Osteoblast (primary cell): ENCODE data around the gene ATP1A3. TPM values are rescaled to one million over a fixed set of nuclear protein-coding genes. Genes with fewer than 3 reads are reported as not detected.
"Not testable (repeated sequence)": the region's sequence is repeated elsewhere in the genome, so short reads cannot be mapped to it uniquely, and the experiment has no call there.

Experiments
- DNase-seq: peaks from one replicate; pipeline ENCODE4 v3.0.0; 2011; ENCODE audit warnings: low spot score, mixed read lengths; ENCODE audit not compliant: insufficient read length; ENCODE audit errors: missing footprints
- H2AFZ ChIP-seq: 2 replicates; pipeline ENCODE4 v1.6.0; 2011; ENCODE audit warnings: mild to moderate bottlenecking, low read length
- H3K27ac ChIP-seq: 2 replicates; pipeline ENCODE4 v1.5.1; 2011; ENCODE audit warnings: mild to moderate bottlenecking, low read depth, low read length, moderate library complexity
- H3K27me3 ChIP-seq: 2 replicates; pipeline ENCODE4 v1.6.0; 2012; ENCODE audit warnings: mild to moderate bottlenecking, control low read depth, inconsistent platforms, low read length, moderate library complexity; ENCODE audit not compliant: insufficient read depth
- H3K36me3 ChIP-seq: 2 replicates; pipeline ENCODE4 v1.5.1; 2011; ENCODE audit warnings: mild to moderate bottlenecking, low read length, control low read depth, moderate library complexity; ENCODE audit not compliant: insufficient read depth
- H3K4me1 ChIP-seq: 2 replicates; pipeline ENCODE4 v1.5.1; 2011; ENCODE audit warnings: mild to moderate bottlenecking, low read length, control low read depth, moderate library complexity; ENCODE audit not compliant: insufficient read depth
- H3K4me2 ChIP-seq: 2 replicates; pipeline ENCODE4 v1.6.0; 2011; ENCODE audit warnings: mild to moderate bottlenecking, low read length; ENCODE audit not compliant: insufficient read depth
- H3K4me3 ChIP-seq: fragments of 200-600 bp; sonication (generic); 3 replicates; pipeline ENCODE4 v1.5.1; 2012; ENCODE audit warnings: mild to moderate bottlenecking, low read length, inconsistent platforms; ENCODE audit not compliant: insufficient read depth
- H3K79me2 ChIP-seq: 2 replicates; pipeline ENCODE4 v1.6.0; 2012; ENCODE audit warnings: mild to moderate bottlenecking, low read length, control low read depth, inconsistent platforms; ENCODE audit not compliant: insufficient read depth
- H3K9me3 ChIP-seq: 2 replicates; pipeline ENCODE4 v1.5.1; 2011; ENCODE audit warnings: low read depth, low read length, control low read depth
- H4K20me1 ChIP-seq: 2 replicates; pipeline ENCODE4 v1.6.0; 2012; ENCODE audit warnings: mild to moderate bottlenecking, low read length, control low read depth; ENCODE audit not compliant: insufficient read depth
- total RNA-seq: library from RNA; depleted of rRNA; stranded (reverse); fragments of >200 nt; gene quantifications from 2 replicates; pipeline ENCODE4 v1.2.3, GENCODE V29; 2012
- TF ChIP-seq, protein P1 (sequence below): IDR thresholded peaks from 2 replicates; pipeline ENCODE4 v1.5.1; 2011; ENCODE audit warnings: mild to moderate bottlenecking, low read depth, low read length, moderate library complexity; ENCODE audit errors: extremely low read depth

Gene ATP1A3
- total RNA-seq, 1 donor = under 0.01 TPM

DNA sequence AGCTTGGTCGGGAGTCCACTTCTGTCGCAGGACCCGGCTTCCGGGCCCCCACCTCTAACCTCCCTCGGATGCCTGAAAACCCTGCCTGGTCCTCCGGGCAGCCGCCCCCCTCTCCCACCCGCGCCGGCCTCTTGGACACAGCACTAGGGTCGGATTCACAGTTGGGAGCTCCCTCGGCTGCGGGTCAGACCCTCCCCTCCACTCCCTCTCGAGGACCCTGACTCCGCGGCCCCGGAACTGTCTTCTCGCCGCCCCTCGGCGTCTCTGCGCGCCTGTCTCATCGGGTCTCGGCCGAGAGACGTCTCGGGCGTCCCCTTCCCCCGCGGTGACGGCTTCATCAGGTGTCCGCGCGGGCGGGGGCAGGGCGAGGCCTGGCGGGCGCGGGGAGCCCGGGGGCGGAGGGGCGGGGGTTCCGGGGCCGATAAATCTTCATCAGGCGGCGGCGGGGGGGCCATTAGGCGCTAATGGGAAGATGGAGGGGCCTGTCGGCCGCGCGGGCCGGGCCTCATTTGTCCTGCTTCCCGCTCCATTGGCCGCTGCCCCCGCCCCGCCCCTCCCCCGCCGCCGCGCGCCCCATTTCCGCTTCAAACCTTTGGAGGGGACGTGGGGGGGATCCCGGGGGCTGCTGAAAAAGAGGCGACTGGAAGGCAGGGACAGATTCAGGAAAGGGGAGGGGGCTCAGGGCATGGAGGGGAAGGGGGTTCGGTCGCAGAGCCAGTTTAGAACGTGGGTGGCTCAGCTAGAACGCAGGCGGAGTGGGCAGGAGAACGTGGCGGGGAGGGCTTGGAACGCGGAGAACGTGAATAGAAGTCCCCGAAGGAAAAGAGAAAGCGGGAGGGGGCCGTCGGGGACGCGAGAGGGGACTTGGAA, 53.9 kb downstream of the ATP1A3 start:
- H3K4me3 ChIP-seq = peak overlapping the region; percentile 74
- H3K27me3 ChIP-seq = no peaks in the 10 kb centered on the region
- TF ChIP-seq, protein P1, sequence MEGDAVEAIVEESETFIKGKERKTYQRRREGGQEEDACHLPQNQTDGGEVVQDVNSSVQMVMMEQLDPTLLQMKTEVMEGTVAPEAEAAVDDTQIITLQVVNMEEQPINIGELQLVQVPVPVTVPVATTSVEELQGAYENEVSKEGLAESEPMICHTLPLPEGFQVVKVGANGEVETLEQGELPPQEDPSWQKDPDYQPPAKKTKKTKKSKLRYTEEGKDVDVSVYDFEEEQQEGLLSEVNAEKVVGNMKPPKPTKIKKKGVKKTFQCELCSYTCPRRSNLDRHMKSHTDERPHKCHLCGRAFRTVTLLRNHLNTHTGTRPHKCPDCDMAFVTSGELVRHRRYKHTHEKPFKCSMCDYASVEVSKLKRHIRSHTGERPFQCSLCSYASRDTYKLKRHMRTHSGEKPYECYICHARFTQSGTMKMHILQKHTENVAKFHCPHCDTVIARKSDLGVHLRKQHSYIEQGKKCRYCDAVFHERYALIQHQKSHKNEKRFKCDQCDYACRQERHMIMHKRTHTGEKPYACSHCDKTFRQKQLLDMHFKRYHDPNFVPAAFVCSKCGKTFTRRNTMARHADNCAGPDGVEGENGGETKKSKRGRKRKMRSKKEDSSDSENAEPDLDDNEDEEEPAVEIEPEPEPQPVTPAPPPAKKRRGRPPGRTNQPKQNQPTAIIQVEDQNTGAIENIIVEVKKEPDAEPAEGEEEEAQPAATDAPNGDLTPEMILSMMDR = no peak
- no peaks in the 10 kb centered on the region for H3K36me3 ChIP-seq
- peak; percentile 93 for DNase-seq
- H3K4me2 ChIP-seq = peak overlapping the region; percentile 81
- H4K20me1 ChIP-seq = peaks cover 3% of the 10 kb centered on the region
- H3K27ac ChIP-seq = no peak overlapping the region
- H3K9me3 ChIP-seq = no peaks in the 10 kb centered on the region
- peak overlapping the region; percentile 78 for H2AFZ ChIP-seq
- no peaks in the 10 kb centered on the region for H3K79me2 ChIP-seq
- peaks cover 14% of the 10 kb centered on the region for H3K4me1 ChIP-seq

DNA sequence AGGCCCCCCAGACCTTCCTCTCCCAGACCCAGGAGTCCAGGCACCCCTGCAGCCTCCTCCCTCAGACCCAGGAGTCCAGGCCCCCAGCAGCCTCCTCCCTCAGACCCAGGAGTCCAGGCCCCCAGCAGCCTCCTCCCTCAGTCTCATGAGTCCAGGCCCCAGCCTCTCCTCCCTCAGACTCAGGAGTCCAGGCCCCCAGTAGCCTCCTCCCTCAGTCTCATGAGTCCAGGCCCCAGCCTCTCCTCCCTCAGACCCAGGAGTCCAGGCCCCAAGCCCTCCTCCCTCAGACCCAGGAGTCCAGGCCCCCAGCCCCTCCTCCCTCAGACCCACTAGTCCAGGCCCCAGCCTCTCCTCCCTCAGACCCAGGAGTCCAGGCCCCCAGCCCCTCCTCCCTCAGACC, 54.8 kb downstream of the ATP1A3 start:
- H3K4me1 ChIP-seq = peaks cover 17% of the 10 kb centered on the region
- H3K9me3 ChIP-seq, H3K4me2 ChIP-seq, H3K27me3 ChIP-seq, DNase-seq, H2AFZ ChIP-seq, H4K20me1 ChIP-seq, H3K4me3 ChIP-seq, H3K79me2 ChIP-seq, H3K27ac ChIP-seq, H3K36me3 ChIP-seq: not testable (repeated sequence)

DNA sequence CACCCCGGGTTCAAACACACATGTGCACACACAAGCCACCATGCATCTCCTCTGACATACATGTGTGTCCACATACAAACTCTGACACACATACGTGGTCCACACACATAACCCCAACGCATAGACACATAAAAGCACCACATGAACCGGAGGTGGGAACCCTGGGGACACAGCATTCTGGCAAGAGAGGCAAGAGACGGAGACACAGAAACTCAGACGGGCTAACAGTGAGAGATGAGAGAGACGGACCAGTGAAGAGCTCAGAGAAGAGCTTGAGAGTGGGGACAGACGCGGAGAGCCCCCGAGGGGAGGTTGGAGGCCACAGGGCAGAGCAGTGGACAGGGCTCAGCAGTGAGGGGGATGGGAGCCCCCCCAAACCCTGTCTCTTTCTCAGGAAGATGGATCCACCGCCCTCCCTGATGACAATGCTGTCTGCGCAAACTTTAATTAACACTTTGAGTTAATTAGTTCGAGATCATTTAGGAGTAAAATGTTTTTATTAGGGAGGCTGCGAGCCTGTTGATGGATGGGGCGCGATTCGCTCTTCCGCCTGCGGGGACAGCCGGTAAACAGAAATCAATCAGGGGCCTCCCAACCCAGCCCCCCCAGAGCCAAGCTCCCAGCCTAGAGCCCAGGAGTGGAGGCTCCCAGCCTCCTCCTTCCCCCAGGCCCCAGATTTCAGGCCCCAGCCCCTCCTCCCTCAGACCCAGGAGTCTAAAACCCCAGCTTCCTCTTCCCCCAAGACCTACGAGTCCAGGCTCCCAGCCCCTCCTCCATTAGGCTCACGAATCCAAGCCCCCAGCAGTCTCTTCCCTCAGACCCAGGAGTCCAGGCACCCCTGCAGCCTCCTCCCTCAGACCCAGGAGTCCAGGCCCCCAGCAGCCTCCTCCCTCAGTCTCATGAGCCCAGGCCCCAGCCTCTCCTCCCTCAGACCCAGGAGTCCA, 56.2 kb downstream of the ATP1A3 start:
- Histone ChIP-seq H2AFZ (no peak overlapping the region), H3K4me3 (no peak overlapping the region), H3K27me3 (peaks cover 14% of the 10 kb centered on the region), H3K4me2 (no peak overlapping the region), H3K9me3 (no peaks in the 10 kb centered on the region), H3K27ac (no peak overlapping the region), H3K4me1 (peaks cover 17% of the 10 kb centered on the region), H3K36me3 (no peaks in the 10 kb centered on the region), H4K20me1 (peaks cover 4% of the 10 kb centered on the region), H3K79me2 (no peaks in the 10 kb centered on the region)
- TF ChIP-seq, protein P1 = peak; percentile 14
- peak; percentile 88 for DNase-seq

DNA sequence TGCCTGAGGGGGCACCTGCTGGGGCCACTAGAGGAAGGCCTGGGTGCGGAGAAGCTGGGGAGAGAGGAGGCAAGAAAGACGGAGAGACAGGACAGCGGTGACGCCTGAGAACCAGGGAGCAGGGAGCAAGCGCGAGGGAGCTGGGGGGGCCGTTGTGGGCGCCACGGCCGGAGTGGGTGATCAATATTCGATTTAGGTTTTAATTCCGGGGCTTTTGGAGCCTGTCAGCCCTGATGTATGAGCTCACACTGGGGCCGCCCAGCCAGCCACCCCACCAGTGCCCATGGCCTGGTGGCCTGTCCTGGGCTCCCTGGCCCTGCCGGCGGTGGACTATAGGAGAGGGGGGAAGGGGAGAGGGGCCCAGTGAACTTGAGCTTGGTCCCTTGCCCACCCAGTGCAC, 57.1 kb downstream of the ATP1A3 start:
- Histone ChIP-seq H3K36me3 (no peaks in the 10 kb centered on the region), H3K4me1 (peaks cover 22% of the 10 kb centered on the region), H3K79me2 (no peaks in the 10 kb centered on the region), H3K27ac (peak overlapping the region; percentile 3), H4K20me1 (peaks cover 4% of the 10 kb centered on the region), H2AFZ (no peak overlapping the region), H3K4me2 (peak overlapping the region; percentile 58), H3K4me3 (peak overlapping the region; percentile 16), H3K9me3 (no peaks in the 10 kb centered on the region), H3K27me3 (peaks cover 21% of the 10 kb centered on the region)
- DNase-seq = no peak
- TF ChIP-seq, protein P1 = no peak
